Tibial artery (tissue), 4 donors: ENCODE results near the gene NEDD4L.

Experiments
- DNase-seq, 2 donors: peaks; one replicate each; pipeline ENCODE4 v3.0.0-alpha.2; 2019
- H3K27ac ChIP-seq, 2 donors: fragments of 200-600 bp; sonication (generic) in 1 of 2; 1 replicate in 1 of 2; 2 replicates in 1 of 2; pipeline ENCODE4 v1.5.1; 2018 to 2019; ENCODE audit warnings: mild to moderate bottlenecking in 1 of 2
- H3K27me3 ChIP-seq, 2 donors: fragments of 200-600 bp; sonication (generic) in 1 of 2; one replicate each; pipeline versions ENCODE4 v1.5.1 to v1.6.0; 2016 to 2019
- H3K36me3 ChIP-seq, 3 donors: fragments of 200-600 bp; sonication (generic) in 2 of 3; one replicate each; pipeline ENCODE4 v1.5.1; 2016 to 2019; ENCODE audit warnings: mild to moderate bottlenecking in 2 of 3
- H3K4me1 ChIP-seq, 4 donors: fragments of 200-600 bp; sonication (generic) in 2 of 4; 1 replicate in 3 of 4; 2 replicates in 1 of 4; pipeline ENCODE4 v1.5.1; 2016 to 2019
- H3K4me3 ChIP-seq, 2 donors: fragments of 200-600 bp; sonication (generic) in 1 of 2; 1 replicate in 1 of 2; 2 replicates in 1 of 2; pipeline ENCODE4 v1.5.1; 2018 to 2019; ENCODE audit warnings: mild to moderate bottlenecking in 2 of 2
- H3K9me3 ChIP-seq, 3 donors: fragments of 200-600 bp; sonication (generic) in 1 of 3; one replicate each; pipeline ENCODE4 v1.5.1; 2016 to 2019
- intact Hi-C: fragments of 100-400 bp; cut with DNase I; formaldehyde crosslinking; loops from one replicate; pipeline ENCODE4 v1.15.0; 2023; ENCODE audit warnings: low total_unique reads
- TF ChIP-seq, protein P1 (sequence below), 2 experiments: fragments of 200-600 bp in 1 of 2; fragments of 450-650 bp in 1 of 2; IDR thresholded peaks; one replicate each; pipeline ENCODE4 v1.5.1; 2017 to 2019; ENCODE audit warnings: antibody characterized with exemption in 2 of 2, mild to moderate bottlenecking in 1 of 2, moderate library complexity in 1 of 2

NEDD4L gene

DNA sequence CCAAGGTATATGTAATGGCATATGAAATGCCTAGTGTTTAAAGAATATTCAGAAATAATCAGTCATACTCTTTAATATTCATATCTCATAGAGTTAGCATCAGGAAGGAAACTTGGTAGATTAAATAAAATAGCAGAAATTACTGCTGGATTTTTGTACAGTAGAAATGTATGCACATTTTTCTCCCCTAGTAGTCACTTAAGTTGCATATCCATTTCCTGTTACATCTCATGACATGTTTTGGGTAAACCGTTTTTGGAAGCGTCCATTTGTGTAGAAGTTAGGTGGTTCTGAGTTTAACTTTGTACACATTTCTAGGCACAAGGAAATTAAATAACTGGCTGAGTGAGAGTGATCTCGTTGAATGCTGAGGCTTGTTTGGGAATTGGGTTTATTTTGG, 21.9 kb downstream of the NEDD4L start:
- no peaks in the 10 kb centered on the region for H3K27me3 ChIP-seq
- no peak overlapping the region for H3K27ac ChIP-seq
- no peaks in the 10 kb centered on the region for H3K4me1 ChIP-seq
- TF ChIP-seq, protein P1, sequence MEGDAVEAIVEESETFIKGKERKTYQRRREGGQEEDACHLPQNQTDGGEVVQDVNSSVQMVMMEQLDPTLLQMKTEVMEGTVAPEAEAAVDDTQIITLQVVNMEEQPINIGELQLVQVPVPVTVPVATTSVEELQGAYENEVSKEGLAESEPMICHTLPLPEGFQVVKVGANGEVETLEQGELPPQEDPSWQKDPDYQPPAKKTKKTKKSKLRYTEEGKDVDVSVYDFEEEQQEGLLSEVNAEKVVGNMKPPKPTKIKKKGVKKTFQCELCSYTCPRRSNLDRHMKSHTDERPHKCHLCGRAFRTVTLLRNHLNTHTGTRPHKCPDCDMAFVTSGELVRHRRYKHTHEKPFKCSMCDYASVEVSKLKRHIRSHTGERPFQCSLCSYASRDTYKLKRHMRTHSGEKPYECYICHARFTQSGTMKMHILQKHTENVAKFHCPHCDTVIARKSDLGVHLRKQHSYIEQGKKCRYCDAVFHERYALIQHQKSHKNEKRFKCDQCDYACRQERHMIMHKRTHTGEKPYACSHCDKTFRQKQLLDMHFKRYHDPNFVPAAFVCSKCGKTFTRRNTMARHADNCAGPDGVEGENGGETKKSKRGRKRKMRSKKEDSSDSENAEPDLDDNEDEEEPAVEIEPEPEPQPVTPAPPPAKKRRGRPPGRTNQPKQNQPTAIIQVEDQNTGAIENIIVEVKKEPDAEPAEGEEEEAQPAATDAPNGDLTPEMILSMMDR (IDR thresholded peaks at IDR 0.05): no peak
- no peak overlapping the region for H3K4me3 ChIP-seq
- no peak for DNase-seq
- H3K36me3 ChIP-seq: no peaks in the 10 kb centered on the region
- intact Hi-C loops: no loop called here
- no peaks in the 10 kb centered on the region for H3K9me3 ChIP-seq

DNA sequence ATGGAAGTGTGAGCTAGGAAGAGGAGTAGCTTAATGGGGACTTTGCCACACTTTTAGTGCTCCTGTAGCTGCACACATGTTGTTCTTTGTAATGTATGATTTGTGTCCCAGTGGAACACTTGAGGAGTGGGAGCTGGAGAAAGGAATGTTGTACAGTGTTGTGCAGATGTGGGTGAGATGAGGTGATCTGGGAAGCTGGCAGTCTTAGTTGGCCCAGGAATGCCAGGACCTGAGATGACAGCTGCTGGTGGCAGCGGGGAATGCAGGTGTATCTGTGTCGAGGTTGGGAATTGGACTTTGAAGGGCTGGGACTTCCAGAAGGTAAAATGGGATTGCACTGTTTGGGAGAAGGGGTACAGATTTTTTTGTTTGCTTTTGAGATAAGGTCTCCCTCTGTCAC, 23.6 kb downstream of the NEDD4L start:
- no peaks in the 10 kb centered on the region for H3K36me3 ChIP-seq
- H3K4me1 ChIP-seq: no peaks in the 10 kb centered on the region
- no peaks in the 10 kb centered on the region for H3K9me3 ChIP-seq
- H3K27me3 ChIP-seq: no peaks in the 10 kb centered on the region
- H3K27ac ChIP-seq: no peak overlapping the region
- no peak for DNase-seq
- intact Hi-C loops: no loop called here
- TF ChIP-seq, protein P1 (IDR thresholded peaks at IDR 0.05): no peak
- no peak overlapping the region for H3K4me3 ChIP-seq

DNA sequence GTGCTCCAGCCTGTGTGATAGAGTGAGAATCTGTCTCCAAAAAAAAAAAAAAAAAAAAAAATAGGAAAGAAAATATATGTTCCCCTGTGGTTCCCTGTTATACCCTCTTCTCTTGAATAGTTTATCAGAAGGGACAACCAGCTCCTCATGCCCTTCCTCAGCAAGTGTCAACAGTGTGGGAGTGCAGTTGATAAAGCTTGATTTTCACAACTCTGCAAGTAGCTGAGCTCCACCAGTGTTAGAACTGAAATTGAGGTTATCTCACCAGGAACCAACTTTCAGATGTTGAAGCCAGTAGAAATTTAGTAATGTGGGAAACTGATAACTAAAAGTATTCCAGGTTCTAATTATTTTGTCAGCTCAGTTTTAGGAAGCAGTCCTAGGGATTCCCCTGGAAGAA, 25.1 kb downstream of the NEDD4L start:
- TF ChIP-seq, protein P1 (IDR thresholded peaks at IDR 0.05): no peak
- no peaks in the 10 kb centered on the region for H3K9me3 ChIP-seq
- no peak for DNase-seq

DNA sequence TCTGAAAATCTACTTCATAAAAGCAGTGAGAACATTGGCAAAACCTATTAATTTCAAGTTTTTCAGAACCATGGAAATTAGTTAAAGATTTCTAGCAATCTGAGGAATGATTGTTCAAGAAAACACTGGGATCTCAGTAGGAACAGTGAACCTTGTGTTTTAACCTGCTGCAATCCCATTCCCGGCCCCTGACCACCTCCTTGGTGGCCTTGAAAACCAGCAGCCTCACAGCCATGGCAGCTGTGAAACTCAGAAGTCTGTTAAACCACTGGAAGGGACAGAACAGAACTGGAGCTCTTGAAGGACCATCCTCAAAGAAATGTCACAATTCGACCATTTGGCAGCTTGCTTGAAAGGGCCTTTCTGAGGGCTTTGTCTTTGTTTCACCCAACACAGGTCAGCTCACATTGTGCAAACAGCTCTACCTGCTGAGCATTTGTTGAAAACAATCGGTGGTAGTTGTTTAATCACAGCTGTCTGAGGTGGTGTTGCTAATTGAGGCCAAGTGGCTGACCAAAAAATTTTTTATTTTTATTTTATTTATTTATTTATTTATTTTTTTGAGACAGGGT, 25.8 kb downstream of the NEDD4L start:
- intact Hi-C loops: no loop called here
- TF ChIP-seq, protein P1 (IDR thresholded peaks at IDR 0.05): no peak
- H3K27ac ChIP-seq: no peak overlapping the region
- H3K27me3 ChIP-seq: no peaks in the 10 kb centered on the region
- no peaks in the 10 kb centered on the region for H3K9me3 ChIP-seq
- no peak for DNase-seq
- H3K4me1 ChIP-seq: no peaks in the 10 kb centered on the region
- H3K36me3 ChIP-seq: no peaks in the 10 kb centered on the region
- H3K4me3 ChIP-seq: no peak overlapping the region

More for the DNA sequence above, 25.1 kb downstream of the NEDD4L start:
- Histone ChIP-seq H3K4me1 (no peaks in the 10 kb centered on the region), H3K4me3 (no peak overlapping the region), H3K27me3 (no peaks in the 10 kb centered on the region), H3K27ac (no peak overlapping the region), H3K36me3 (no peaks in the 10 kb centered on the region)
- intact Hi-C loops: no loop called here

DNA sequence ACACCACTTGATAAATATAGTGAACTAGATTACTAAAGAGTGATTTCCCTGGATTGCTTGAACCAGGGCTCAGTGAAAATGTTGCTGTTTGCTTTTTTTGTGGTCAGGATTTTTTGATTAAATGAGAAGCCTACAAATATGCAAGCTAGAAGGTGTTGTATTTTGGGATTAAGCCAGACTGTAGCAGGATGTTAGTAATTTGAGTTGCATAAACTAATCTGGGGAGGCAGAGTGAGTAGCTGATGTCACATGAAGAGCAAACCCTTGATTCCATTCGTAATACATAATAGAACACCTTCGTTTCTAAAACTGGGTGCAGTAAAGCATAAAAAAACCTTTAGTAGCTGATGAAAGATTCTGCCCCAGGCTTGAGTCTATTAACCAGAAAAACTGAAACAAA, 32.0 kb downstream of the NEDD4L start:
- TF ChIP-seq, protein P1 (IDR thresholded peaks at IDR 0.05): no peak
- Histone ChIP-seq H3K36me3 (no peaks in the 10 kb centered on the region), H3K4me3 (no peak overlapping the region), H3K27ac (no peak overlapping the region), H3K9me3 (no peaks in the 10 kb centered on the region), H3K27me3 (no peaks in the 10 kb centered on the region), H3K4me1 (no peaks in the 10 kb centered on the region)
- intact Hi-C loops: no loop called here
- DNase-seq: no peak

DNA sequence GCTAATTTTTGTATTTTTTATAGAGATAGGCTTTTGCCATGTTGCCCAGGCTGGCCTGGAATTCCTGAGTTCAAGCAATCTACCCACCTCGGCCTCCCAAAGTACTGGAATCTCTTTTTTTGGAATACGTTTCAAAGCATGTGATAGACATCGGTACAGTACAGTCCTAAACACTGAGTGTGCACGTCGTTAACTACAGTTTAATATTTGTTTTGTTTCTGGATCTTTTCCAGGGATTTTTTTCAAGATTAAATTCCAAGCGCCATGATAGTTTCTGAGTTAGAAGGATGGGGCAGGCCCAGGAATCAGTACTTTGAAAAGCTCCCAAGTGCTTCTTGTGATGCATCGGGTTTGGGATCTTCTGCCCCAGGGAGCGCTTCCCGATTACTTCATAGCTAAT, 33.3 kb downstream of the NEDD4L start:
- H3K36me3 ChIP-seq: no peaks in the 10 kb centered on the region
- H3K27ac ChIP-seq: no peak overlapping the region
- intact Hi-C loops: no loop called here
- H3K4me1 ChIP-seq: no peaks in the 10 kb centered on the region
- no peak overlapping the region for H3K4me3 ChIP-seq
- no peaks in the 10 kb centered on the region for H3K9me3 ChIP-seq
- no peaks in the 10 kb centered on the region for H3K27me3 ChIP-seq
- TF ChIP-seq, protein P1 (IDR thresholded peaks at IDR 0.05): no peak
- no peak for DNase-seq
